HUES48 (cell line): ENCODE measurements around the gene CTNNA2.

Source experiments
- H3K27ac ChIP-seq: one replicate; pipeline ENCODE4 v1.7.0; 2013; ENCODE audit warnings: low read depth, low read length, inconsistent platforms
- H3K27me3 ChIP-seq: 2 replicates; pipeline ENCODE4 v1.6.1; 2013; ENCODE audit warnings: mild to moderate bottlenecking, low read length; ENCODE audit not compliant: control insufficient read depth, insufficient read depth
- H3K36me3 ChIP-seq: 2 replicates; pipeline ENCODE4 v1.6.1; 2013; ENCODE audit warnings: low read length; ENCODE audit not compliant: control insufficient read depth, insufficient read depth
- H3K4me1 ChIP-seq: 2 replicates; pipeline ENCODE4 v1.6.1; 2013; ENCODE audit warnings: mild to moderate bottlenecking, low read length; ENCODE audit not compliant: control insufficient read depth, insufficient read depth
- H3K4me3 ChIP-seq: 2 replicates; pipeline ENCODE4 v1.5.1; 2013; ENCODE audit warnings: mild to moderate bottlenecking, low read depth, low read length
- H3K9ac ChIP-seq: 2 replicates; pipeline ENCODE4 v1.6.1; 2013; ENCODE audit warnings: mild to moderate bottlenecking, low read depth, low read length, moderate library complexity
- H3K9me3 ChIP-seq: 2 replicates; pipeline ENCODE4 v1.6.1; 2013; ENCODE audit warnings: low read length; ENCODE audit not compliant: control insufficient read depth, insufficient read depth

The CTNNA2 gene

DNA sequence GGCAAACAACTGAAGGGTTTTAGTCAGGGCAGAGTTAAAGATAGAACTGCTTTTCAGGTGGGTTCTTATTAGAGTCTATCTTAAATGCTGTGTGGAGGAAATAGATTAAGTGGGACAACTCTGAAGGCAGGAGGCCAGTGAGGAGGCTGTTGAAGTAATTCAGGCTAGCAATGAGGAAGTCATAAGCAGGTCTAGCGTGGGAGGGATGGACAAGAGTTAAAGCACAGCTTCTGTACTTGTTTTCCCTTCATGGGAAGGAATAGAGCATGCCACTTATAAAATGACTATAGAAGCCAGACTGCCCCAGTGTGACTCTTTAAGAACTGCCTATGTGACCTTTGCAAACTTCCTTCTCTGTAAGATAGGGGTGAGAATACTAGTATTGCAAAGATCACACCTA lies 993.7 kb downstream of the CTNNA2 start:
- Histone ChIP-seq H3K36me3 (no peaks in the 10 kb centered on the region), H3K9me3 (no peaks in the 10 kb centered on the region), H3K9ac (no peak overlapping the region), H3K4me1 (no peaks in the 10 kb centered on the region), H3K4me3 (no peak overlapping the region), H3K27ac (no peak overlapping the region), H3K27me3 (no peaks in the 10 kb centered on the region)

DNA sequence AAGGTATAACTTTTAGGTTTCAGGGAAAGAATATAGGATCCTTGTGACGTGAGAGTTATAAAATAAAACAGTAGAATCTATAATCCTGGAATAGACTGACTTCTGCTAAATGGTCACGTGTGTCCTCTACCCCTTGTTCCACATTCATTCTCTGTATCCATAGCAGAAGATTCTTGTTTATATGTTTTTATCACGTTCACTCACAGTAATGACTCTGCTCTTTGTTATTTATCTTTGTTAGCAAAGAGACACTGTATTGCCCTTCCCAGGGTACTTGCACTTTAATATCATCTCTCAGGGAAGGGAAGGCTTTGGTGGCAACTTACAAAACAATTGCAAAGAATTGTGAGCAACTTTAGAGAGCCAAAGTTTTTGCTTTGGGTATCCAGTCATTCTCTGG lies 997.9 kb downstream of the CTNNA2 start:
- Histone ChIP-seq H3K9me3 (no peaks in the 10 kb centered on the region), H3K4me3 (no peak overlapping the region), H3K27me3 (no peaks in the 10 kb centered on the region), H3K9ac (no peak overlapping the region), H3K27ac (no peak overlapping the region), H3K4me1 (peaks cover 1% of the 10 kb centered on the region), H3K36me3 (no peaks in the 10 kb centered on the region)

DNA sequence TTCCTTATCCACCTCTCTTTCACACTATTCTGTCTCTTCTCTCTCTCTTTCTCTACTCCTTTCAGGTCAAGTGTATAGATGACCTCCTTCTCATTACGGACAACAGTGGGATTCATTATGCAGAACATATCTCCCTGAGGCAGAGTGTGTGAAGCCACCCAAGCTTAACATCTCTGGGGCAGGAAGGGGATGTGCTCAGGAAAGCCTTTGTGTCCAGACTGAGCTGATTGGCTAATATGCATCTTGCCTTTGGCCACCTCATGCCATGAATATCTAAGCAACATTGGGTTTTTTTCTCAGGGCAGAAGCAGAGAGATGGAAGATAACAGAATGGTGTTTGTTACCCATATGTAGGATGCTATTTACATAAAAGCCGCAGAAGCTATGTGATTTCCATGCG lies 1003.1 kb downstream of the CTNNA2 start:
- Histone ChIP-seq H3K4me3 (no peak overlapping the region), H3K4me1 (peaks cover 6% of the 10 kb centered on the region), H3K9ac (no peak overlapping the region), H3K27ac (no peak overlapping the region), H3K9me3 (no peaks in the 10 kb centered on the region), H3K27me3 (no peaks in the 10 kb centered on the region), H3K36me3 (no peaks in the 10 kb centered on the region)

DNA sequence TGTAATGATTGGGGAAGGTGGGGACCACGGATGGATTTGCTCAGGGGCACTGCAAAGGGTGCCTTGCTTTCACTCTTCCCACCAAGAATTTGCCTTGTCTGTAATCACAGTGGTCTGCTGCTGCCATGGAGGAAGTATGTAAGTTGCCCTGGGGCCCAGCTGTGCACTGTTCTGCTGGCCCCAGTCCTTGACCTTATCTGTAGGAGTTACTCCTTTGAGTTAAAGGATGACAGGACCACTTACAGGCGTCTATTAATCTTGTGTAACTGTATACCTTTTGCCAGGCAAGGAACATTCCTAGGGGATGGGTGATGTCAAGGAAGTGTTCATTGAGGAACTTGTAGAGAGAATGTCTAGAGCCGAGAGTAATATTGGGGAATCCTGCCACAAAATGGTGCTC lies 1004.5 kb downstream of the CTNNA2 start:
- Histone ChIP-seq H3K27me3 (no peaks in the 10 kb centered on the region), H3K9ac (no peak overlapping the region), H3K9me3 (no peaks in the 10 kb centered on the region), H3K4me1 (peaks cover 6% of the 10 kb centered on the region), H3K4me3 (no peak overlapping the region), H3K27ac (no peak overlapping the region), H3K36me3 (no peaks in the 10 kb centered on the region)

DNA sequence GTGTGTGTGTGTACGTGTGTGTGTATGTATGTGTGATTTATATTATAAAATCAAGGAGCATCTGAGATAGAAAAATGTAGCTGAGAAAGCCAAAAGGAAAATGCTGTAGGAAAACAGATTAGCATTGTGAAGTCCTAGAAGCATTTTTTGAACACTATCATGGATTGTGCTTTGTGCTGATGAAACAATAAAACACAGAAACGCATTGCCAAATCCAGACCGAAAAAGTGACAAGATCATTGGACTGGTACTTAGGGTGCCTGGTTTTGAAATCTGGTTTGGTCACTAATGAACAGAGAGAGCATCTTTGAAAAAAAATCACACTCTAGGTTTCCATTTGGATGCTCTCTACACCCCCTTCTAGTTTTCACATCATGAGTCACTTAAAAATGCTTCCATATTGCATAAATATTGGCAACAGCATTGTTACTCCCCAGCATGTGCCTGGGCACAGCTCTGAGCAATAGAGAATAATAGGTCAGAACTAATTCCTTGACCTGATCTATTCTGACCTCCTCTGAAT lies 1006.3 kb downstream of the CTNNA2 start:
- Histone ChIP-seq H3K27ac (no peak overlapping the region), H3K27me3 (no peaks in the 10 kb centered on the region), H3K9me3 (no peaks in the 10 kb centered on the region), H3K36me3 (no peaks in the 10 kb centered on the region), H3K4me3 (no peak overlapping the region), H3K9ac (no peak overlapping the region), H3K4me1 (peaks cover 6% of the 10 kb centered on the region)

DNA sequence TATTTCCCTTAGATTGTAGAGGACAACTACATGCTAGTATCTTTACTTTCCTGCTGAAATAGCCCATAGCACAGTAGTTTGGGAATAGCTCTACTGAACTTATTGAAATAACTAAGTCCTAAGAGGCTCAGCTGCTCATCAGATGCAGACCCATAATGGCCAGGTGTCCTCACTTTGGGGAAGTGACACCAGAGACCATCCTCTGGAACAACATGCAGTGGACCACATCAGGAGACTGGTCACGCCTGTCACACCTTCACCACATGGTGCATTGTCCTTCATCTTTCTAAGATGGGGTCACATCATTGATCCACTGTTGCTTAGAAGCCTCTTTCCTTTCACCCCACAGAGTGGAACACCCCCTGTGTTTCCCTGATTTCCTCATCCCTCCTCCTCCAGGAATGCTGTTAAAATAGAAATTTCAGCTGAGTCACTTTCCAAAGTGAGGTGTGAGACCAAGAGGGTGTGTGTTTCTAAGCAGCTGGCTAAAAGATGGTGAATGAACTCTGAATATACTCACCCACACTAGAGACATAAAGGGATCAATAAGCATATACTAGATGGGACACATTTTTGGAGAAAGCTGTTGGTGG lies 1006.9 kb downstream of the CTNNA2 start:
- H3K4me3 ChIP-seq, result no peak overlapping the region
- no peaks in the 10 kb centered on the region for H3K27me3 ChIP-seq
- no peak overlapping the region for H3K27ac ChIP-seq
- H3K9me3 ChIP-seq, result no peaks in the 10 kb centered on the region
- peaks cover 6% of the 10 kb centered on the region for H3K4me1 ChIP-seq
- H3K36me3 ChIP-seq, result no peaks in the 10 kb centered on the region
- no peak overlapping the region for H3K9ac ChIP-seq

DNA sequence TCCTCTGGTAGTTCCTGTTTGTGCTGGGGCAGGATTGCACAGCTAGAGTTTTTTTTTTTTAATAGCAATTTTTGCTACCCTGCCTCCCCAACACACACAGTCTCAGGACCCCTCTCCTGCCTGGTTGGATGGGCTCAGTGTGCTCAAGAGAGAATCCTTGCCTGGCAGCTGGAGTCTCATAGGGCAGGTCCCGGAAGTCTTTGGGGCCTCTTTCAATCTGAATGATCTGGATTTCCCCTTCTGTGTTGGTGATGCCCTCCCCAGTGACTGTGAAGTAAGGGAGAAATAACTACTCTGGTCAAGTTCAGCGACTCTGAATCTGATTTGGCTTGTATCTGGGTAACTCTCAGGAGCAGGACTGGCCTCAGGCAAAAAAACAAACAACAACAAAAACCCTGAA lies 1012.3 kb downstream of the CTNNA2 start:
- no peak overlapping the region for H3K9ac ChIP-seq
- H3K36me3 ChIP-seq, result no peaks in the 10 kb centered on the region
- no peaks in the 10 kb centered on the region for H3K4me1 ChIP-seq
- H3K4me3 ChIP-seq, result no peak overlapping the region
- H3K27me3 ChIP-seq, result no peaks in the 10 kb centered on the region
- no peak overlapping the region for H3K27ac ChIP-seq
- H3K9me3 ChIP-seq, result no peaks in the 10 kb centered on the region

DNA sequence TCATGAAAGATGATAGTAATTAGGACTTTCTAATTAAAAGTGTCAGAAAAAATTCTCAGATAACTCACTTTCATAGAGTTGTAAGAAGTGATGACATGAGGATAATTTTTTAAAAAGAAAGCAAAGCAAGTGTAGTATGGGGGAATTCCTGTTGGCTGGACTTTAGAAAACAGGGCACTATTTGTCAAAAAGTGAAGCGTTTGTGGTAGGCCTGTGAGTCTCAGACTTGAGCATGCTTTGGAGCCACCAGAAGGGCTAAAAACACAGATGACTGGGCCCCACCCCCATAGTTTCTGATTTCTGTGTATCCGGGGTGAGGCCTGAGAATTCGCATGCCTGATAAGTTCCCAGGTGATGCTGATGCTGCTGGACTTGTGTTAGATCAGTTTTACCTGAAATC lies 1014.3 kb downstream of the CTNNA2 start:
- Histone ChIP-seq H3K36me3 (no peaks in the 10 kb centered on the region), H3K9ac (no peak overlapping the region), H3K4me1 (no peaks in the 10 kb centered on the region), H3K27ac (no peak overlapping the region), H3K4me3 (no peak overlapping the region), H3K27me3 (no peaks in the 10 kb centered on the region), H3K9me3 (no peaks in the 10 kb centered on the region)

DNA sequence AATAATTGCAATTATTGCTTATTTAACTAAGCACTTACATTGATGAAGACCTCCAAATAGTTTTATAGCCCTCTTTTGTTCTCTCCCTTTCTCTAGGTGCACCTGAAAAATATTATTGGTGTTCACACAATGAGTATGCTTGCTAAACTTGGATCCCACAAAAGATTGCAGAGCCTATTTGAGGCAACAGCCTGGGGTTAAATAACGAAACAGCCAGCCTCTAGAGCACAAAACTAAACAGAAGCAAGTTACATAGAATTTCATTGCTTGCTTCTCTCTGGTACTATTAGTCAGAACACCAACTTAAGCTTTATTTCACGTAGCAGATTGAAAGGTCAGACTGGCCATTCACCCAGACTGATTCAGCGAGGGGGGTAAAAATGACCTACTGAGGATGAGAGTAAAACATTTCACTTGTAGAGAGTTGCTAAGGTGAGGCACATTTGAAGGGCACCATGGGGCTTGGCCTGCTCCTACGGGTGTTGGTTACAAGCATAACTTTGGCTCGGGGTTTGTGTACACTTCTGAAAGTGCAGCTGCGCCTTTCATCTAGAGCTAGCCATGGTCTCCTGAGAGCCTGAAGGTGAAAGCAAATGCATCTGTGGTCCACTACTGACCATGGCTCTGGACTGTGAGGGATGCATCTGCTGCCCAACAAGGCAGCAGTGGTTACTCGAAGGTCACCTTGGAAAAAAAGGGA lies 1016.8 kb downstream of the CTNNA2 start:
- no peak overlapping the region for H3K9ac ChIP-seq
- H3K9me3 ChIP-seq, result no peaks in the 10 kb centered on the region
- H3K27me3 ChIP-seq, result no peaks in the 10 kb centered on the region
- H3K4me3 ChIP-seq, result no peak overlapping the region
- no peak overlapping the region for H3K27ac ChIP-seq
- no peaks in the 10 kb centered on the region for H3K36me3 ChIP-seq
- H3K4me1 ChIP-seq, result no peaks in the 10 kb centered on the region

DNA sequence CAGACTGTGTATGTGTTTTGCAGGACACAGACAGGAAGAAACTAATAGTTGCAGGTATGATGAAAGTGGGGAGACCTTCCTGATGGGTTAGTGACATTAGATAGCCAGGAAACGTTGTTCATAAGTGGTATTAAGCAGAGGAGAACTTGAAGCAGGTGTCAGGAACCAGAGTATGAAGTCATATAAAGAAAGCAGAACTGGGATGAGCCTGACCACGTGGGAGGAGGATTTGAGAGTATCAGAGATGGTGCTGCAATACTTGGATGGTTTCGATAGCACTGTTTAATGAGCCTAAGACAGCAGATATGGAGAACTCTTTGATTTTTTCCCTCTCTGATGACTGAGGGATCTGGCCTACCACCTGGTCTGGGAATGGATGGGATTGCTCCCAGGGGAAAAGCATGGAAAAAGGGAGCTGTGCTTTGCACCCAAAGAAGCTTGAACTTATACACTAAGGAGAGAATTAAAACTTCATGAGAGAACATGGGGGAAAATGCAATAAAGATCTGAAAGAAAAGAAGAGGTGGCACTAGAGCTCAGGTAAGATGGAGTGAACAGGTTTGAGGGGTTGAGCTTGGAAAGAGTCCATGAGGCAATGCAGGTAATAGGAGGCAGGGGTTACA lies 1017.7 kb downstream of the CTNNA2 start:
- Histone ChIP-seq H3K9me3 (no peaks in the 10 kb centered on the region), H3K4me3 (no peak overlapping the region), H3K4me1 (no peaks in the 10 kb centered on the region), H3K27ac (no peak overlapping the region), H3K9ac (no peak overlapping the region), H3K27me3 (no peaks in the 10 kb centered on the region), H3K36me3 (no peaks in the 10 kb centered on the region)

DNA sequence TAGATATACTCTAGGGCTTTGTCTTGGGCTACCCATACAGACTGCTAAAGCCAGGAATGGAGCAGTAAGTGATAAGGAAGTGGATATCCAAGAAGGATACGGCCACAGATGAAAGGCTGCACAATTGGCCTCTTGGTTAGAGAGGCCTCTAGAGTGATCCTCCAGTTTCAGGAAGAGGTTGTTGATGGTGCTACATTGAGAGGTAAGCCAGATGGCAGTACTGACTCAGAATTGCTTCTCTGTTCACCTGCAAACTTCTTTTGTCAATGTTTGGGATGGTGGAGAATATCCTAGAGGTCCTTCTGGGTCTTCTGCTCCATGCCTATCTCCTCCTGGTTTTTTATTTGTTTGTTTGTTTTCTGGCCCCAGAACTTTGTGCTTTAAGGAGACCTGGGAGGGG lies 1018.5 kb downstream of the CTNNA2 start:
- no peaks in the 10 kb centered on the region for H3K36me3 ChIP-seq
- no peak overlapping the region for H3K4me3 ChIP-seq
- H3K4me1 ChIP-seq, result no peaks in the 10 kb centered on the region
- no peaks in the 10 kb centered on the region for H3K27me3 ChIP-seq
- H3K27ac ChIP-seq, result no peak overlapping the region
- H3K9me3 ChIP-seq, result no peaks in the 10 kb centered on the region
- no peak overlapping the region for H3K9ac ChIP-seq
